PFSK-1 (cell line): ENCODE results near the gene PLXNC1.

ENCODE experiments used
- FOXP2 ChIP-seq: optimal IDR thresholded peaks from 2 replicates; pipeline ENCODE3; 2011; ENCODE audit warnings: borderline replicate concordance, control low read depth, inconsistent platforms; ENCODE audit not compliant: insufficient read depth; ENCODE audit errors: extremely low read length, extremely low read depth
- POLR2AphosphoS5 ChIP-seq: IDR thresholded peaks from 2 replicates; pipeline ENCODE4 v1.6.1; 2012; ENCODE audit warnings: low read depth, mild to moderate bottlenecking, control low read depth, low read length, moderate library complexity
- REST ChIP-seq, 2 experiments: IDR thresholded peaks; 2 replicates each; pipeline versions ENCODE4 v1.6.1 to v1.8.0; 2011 to 2012; ENCODE audit warnings: low read depth in 2 of 2, low read length in 2 of 2, control low read depth in 1 of 2, inconsistent platforms in 1 of 2, mild to moderate bottlenecking in 1 of 2, moderate library complexity in 1 of 2; ENCODE audit not compliant: insufficient read depth in 1 of 2
- SIN3A ChIP-seq: IDR thresholded peaks from 2 replicates; pipeline ENCODE4 v1.6.1; 2012; ENCODE audit warnings: mild to moderate bottlenecking, low read length, moderate library complexity, borderline replicate concordance; ENCODE audit not compliant: insufficient read depth
- TAF1 ChIP-seq: IDR thresholded peaks from 2 replicates; pipeline ENCODE4 v1.6.1; 2012; ENCODE audit warnings: low read length, control low read depth, borderline replicate concordance; ENCODE audit not compliant: insufficient read depth

Gene PLXNC1

DNA sequence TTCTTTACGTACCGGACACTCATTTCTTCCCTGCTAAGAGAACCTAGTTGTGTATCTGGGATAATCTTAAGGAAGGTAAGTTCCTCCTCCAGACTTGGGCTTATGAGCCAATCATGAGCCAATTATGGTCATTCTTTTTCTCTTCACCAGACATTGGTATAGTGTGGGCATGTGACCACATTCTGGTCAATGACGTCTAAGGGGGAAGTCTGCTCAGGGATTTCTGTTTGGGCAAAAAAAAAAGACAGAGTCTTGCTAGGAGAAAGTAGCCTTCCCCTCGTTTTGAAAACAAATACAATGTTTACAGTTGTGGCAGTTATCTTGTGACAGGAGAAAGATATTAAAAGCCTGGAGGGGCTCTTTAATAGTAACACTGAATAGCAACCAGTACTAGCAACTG, 20.1 kb upstream of the PLXNC1 start:
- TF ChIP-seq TAF1 (no peak), POLR2AphosphoS5 (no peak), FOXP2 (no peak), SIN3A (no peak), REST (IDR thresholded peaks at IDR 0.05; ENCODE audit: insufficient read depth in 1 of 2, low read depth in 2 of 2, low read length in 2 of 2) (no peak)

DNA sequence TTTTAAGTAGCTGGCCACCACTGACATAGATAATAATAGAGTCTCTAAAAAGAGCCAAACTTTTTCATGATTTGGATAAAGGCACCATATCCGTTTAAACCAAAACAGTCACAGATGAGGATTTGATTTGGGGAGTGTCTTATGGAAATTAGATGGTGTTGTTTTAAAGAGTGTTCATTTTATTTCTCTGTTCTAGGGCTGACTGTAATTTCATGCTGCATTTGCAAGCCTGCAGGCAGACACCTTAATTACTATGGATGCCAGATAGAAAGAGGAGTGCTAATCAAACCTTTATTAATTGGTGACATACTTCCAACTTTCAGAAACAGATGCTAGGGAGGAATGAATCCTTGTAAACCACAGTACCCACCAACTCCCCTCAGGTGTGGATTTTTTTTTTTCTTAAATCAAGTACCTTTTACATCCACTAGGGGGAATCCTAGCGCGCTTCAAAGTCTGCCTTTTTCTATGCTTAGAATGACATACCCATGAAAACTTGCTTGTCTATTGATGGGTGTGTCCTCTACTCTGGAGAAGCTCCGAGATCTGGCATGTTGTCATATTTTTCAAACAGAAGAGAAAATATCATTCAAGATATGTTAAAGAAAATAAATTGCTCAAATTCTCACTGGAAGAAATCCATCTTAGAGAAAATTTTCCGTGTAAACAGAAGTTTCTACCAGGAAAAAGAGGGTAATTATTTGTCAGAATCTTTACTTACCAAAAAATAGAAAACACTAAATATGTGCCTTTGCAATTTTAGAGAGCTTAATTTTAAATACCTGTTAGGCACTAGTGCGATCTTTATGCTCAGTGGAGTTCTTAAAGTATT, 14.2 kb upstream of the PLXNC1 start:
- TF ChIP-seq POLR2AphosphoS5 (no peak), FOXP2 (no peak)

GRCh38 chr12:94135896-94136295, 12.5 kb upstream of the PLXNC1 start:
- TF ChIP-seq REST (IDR thresholded peaks at IDR 0.05; ENCODE audit: insufficient read depth in 1 of 2, low read depth in 2 of 2, low read length in 2 of 2) = no peak

- TF ChIP-seq SIN3A (no peak), POLR2AphosphoS5 (no peak), REST (IDR thresholded peaks at IDR 0.05; ENCODE audit: insufficient read depth in 1 of 2, low read depth in 2 of 2, low read length in 2 of 2) (no peak), FOXP2 (no peak), TAF1 (no peak)
Observed at GRCh38 chr12:94139816-94140215, 8.6 kb upstream of the PLXNC1 start.

- TF ChIP-seq TAF1 (no peak), SIN3A (no peak), FOXP2 (no peak), REST (IDR thresholded peaks at IDR 0.05; ENCODE audit: insufficient read depth in 1 of 2, low read depth in 2 of 2, low read length in 2 of 2) (no peak), POLR2AphosphoS5 (no peak)
Observed at GRCh38 chr12:94140556-94140955, 7.8 kb upstream of the PLXNC1 start.
